M059J (cell line): ENCODE measurements around the gene SUPT3H. TPM values are rescaled to one million over a fixed set of nuclear protein-coding genes. Genes with fewer than 3 reads are reported as not detected.

Experiments
- DNase-seq: peaks from one replicate; pipeline ENCODE4 v3.0.0-alpha.2; 2012; ENCODE audit warnings: low read depth
- total RNA-seq: library from RNA; depleted of rRNA; stranded (reverse); fragments of >200 nt; shearing (Covaris generic); gene quantifications from 2 replicates; pipeline ENCODE4 v1.2.3, GENCODE V29; 2014

The SUPT3H gene
- total RNA-seq, 1 experiment from 2014 or later: 4.5 TPM

DNA sequence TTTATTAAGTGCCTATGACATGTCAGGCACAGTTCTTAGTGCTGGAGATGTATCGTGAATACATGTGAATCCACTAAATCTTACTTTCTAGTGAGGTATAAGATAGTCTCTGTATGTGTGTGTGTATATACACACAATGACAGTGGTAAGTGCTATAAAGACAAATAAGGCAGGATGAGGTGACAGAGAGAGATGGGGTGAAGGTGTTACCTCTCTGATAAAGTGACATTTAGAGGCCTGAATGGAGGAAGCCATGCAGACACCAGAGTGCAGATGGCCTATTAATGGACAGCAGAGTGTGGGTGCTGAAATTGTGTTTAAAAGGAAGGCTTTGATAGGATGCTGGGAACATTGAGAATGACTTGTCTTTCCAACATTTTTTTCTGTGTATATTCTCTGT is 535.9 kb downstream of the SUPT3H start:
- no peak for DNase-seq

DNA sequence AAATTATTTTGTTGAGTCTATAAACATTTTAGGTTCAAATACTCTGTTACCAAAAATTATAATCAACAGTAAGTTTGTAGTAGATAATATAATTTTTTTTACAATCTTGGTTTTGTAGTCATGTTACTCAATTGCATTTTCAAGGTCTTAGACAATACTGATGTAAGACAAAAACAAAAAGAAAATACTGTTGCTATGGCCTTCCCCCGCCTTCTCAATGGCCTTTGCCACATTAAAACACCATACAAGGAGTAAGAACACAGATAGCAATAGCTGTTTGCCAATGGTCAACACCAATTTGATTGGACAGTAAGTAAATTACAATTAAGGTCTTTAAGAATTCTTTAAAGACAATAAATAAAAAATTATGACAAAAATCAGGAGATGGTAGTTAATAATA is 540.0 kb downstream of the SUPT3H start:
- no peak for DNase-seq

DNA sequence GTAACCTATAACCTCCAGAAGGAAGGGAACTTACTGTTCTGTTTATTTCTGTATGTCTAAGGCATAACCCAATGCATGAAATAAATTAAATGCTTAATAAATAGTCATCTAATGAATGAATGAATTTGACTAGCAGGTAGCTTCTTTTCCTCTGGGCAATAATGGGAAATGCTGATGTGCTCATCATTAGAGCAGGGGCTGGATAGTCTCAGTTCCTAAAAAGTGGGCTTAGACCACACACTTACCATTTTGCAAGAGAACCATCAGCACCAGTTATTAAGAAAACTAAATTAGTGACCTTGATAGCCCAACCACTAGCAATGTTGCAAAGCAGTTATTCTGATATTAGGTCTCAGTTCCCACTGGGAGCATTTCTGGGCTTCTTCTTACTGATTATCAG is 540.5 kb downstream of the SUPT3H start:
- DNase-seq: no peak

GRCh38 chr6:44833248-44833647 is 544.5 kb downstream of the SUPT3H start:
- DNase-seq: no peak

DNA sequence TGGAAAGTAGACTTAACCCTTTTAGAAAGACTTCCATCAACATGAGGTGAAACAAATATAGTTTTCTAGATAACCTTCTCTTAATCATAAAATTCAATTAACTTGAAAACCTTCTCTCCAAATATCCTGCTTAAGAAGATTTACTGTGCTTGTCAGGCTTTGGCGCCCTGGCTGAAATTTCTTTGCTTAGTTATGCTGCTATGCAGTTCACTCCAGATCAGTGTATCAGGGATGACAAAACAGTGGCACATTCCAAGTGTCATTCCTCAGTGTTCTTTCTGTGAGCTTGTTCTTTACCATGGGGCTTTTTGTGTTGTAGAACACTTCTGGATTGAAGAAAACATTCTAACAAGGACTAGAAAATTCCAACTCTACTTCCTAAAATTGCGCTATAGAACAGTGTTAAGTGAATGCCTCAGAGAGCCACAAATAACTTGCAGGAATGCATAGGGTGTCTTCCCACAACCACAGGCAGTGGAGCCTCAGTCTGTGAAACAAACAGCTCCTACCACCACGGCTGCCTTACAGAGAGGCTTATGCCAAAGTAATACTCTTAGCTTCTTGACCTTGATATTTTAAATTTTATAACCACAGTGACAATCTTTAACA is 546.6 kb downstream of the SUPT3H start:
- DNase-seq: peak; percentile 49

GRCh38 chr6:44829836-44830235 is 547.9 kb downstream of the SUPT3H start:
- DNase-seq: no peak

GRCh38 chr6:44828780-44829179 is 549.0 kb downstream of the SUPT3H start:
- no peak for DNase-seq

DNA sequence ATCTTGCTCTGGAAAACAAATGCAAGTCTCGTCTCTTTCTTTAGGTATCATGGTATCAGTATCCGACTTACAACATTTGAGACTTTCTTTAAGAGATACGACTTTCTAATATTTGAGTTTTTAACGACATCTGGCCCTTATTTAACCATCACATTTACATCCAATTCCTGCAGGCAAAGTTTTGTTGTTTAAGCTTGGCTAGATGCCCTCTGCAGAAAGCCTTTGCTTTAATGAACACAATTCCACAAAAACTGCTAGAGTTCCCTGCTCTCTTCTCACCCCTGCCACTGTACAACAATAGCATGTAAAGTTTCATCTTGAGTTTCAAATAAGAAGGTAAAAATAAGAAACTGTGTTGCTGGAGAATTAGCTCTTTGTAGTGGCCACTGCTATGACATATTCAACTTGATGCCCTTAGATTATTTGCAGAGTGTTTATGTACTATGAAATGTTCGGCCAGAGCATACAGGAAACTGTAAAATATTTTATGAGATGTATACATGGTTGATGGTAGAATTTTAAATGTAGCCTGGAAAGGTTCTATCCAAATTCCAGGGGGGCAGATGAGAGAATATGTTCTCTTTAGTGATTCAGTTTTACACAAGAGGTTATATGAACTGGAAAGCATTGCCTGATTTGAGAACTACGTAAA is 551.6 kb downstream of the SUPT3H start:
- DNase-seq: no peak

DNA sequence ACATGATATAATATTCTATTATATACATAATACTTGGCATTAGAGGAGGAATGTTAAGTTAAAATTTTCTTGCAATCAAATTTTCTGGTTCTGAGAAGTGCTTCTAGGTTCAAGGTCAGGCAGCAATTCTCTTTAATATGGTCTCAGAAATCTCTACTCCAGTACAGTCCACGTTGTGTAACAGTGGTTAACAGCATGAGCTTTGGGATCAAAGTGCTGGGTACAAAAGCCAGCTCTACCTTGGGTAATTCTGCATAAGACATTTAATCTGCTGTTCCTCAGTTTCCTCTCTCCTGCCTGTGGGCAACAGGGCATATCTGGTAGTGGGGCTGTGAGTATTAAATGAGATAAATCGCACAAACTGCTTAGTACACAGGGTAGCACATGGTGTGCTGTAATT is 552.5 kb downstream of the SUPT3H start:
- no peak for DNase-seq

DNA sequence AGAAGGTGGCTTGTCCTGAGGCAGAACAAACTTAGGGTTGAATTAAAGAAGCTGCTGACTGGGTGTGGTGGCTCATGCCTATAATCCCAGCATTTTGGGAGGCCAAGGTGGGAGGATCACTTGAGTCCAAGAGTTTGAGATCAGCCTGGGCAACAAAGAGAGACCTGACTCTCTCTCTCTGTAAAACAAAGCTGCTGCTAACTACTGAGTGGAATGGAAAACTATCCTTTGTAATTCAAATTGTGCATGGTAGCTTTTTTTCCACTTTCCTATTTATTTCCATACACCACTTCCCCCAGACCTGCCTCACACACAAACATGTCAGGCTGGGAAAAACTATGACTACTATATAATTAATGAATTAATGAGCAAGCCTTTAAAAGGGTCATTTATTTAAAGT is 553.2 kb downstream of the SUPT3H start:
- no peak for DNase-seq

- DNase-seq: no peak
These were observed 557.0 kb downstream of the SUPT3H start for GRCh38 chr6:44820759-44821158.

- no peak for DNase-seq
These were observed 557.4 kb downstream of the SUPT3H start for GRCh38 chr6:44820321-44820720.

- no peak for DNase-seq
These were observed 566.3 kb downstream of the SUPT3H start for GRCh38 chr6:44811456-44811855.

DNA sequence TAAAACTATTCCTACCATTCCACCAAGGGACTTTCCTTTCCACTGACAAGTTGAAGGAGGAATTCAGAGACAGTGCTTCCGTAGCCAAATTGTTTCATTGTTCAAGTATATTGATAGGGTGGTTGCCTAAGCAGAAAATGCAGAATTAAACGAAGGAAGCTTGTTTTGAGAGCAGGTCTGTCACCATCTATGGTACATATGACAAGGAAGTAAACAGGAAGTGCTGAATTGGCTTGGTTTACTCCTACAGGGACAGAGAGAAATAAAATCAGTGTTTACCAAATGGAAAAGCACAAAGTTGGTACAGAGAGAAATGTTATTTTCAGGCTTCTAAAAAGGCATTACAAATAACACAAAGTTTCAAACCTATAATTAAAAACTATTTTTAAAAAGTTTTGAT is 568.5 kb downstream of the SUPT3H start:
- DNase-seq: no peak

DNA sequence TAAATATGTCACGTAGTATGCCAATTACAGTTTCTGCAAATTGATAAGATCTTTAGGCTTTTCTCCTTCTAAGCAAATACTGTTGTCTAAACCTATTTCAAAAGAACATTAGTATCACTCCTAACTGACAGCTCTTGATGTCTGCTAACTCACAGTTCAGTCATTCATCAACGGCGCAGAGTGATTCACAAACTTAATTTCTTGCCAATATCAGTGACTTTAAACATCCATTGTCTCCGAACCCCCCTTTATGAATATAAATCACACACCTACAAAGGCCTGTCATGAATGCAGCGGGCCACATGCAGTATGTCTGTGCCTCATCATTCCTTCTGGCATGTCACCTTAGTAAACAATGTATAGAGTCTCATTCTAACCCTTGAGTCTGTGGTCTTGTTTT is 569.6 kb downstream of the SUPT3H start:
- DNase-seq: no peak

DNA sequence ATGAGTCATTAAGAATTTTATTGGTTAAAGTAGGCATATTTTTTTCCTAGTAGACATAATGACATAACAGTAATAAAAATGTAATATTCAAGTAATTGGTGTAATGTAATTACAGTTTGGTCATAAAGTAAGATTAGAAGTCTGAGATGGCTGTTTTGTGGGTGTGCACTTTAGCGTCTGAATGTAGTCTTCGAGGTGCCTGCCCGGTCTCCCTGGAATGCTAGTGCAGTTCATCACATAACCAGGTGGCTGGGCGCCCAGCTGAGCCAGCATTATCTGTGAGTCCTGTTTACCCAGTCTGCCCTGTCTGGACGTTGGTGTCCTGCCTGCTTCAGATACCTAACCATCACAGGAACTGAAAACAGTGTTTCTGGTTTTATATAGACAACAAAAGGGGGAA is 571.1 kb downstream of the SUPT3H start:
- DNase-seq: peak; percentile 55

DNA sequence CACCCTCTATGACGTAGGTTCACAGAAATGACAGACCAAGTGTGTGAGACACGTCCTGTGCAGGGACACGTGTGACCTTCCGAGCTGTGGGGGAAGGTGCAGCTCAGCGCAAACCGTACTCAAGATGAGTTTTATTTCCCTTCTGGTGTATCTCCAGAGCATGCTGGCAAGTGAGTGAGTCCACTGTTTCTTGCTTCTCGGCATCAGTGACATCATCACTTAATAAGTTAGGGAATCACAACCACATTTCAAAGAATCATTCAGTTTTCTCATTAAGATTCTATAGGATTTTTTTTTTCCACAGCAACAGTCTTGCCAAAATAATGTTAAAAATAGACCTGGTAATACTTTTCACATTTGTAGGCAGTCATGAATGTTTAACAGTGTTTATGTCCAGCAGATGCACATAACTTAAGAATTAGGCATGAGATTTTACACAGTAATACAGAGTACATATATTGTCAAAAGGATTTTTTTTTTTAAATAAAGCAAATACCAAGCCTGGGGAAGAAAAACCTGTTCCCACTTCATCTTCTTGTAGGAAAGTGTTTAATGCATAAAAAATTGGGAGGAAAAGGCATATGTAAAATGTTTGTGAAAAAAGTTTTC is 572.4 kb downstream of the SUPT3H start:
- no peak for DNase-seq

- no peak for DNase-seq
These were observed 573.1 kb downstream of the SUPT3H start for GRCh38 chr6:44804546-44805159.

DNA sequence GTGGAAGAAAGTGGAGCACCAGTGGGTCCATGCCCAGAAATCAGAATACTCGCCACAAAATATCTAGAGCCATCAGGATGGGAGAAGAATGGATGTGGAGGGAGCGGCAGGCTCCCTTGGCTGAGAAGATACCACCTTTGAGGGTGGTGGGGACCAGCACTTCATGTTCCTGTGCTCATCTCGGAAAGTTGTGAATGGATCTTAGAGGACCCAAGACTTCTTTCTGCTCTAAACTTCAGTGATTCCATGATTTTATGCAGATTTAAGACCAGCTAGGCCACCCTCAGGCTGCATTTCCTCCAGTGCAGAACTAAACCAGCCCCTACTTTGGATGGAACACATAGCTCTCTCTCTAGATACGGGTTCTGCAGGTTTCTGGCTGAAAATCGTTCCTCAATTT is 573.7 kb downstream of the SUPT3H start:
- no peak for DNase-seq

DNA sequence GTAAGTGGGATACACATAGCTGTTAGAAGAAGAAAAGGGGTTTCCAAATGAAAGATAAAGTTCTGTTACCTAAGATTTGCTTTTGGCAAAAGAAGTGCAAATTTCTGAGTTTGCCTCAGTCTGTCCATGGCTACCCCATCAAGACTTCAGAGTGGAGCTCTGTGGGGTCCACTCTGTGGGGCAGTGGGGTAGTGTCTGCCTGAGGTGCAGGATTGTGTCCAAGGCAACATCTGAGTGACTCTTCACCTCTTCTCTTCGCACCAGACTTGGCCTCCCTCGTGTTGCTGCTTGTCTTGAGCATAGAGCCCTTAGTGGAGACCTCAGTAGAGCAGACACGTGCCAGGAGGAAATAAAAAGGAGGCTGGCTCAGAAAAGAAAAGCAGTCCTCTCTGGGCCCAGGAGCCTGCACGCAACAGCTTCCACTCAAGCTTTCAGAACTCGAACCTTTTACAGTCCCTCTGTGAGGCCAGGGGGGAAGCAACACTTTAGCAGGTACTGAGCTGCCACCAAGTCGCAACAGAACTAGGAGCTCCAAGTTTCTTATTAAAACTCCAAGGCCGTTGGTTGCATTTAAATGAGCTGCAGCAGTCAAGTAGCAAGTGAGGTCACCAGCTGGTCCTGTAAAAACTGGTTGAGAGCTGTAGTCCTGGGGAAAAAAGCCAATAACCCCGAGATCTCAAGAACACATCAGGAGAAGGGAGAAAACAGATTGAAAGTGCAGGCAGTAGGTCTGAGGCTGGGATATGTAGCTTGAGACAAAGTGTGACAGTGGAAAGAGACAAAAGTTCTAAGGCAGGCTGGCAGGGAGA is 576.7 kb downstream of the SUPT3H start:
- no peak for DNase-seq

- DNase-seq: peak; percentile 39
These were observed 577.5 kb downstream of the SUPT3H start for GRCh38 chr6:44800171-44800783.

DNA sequence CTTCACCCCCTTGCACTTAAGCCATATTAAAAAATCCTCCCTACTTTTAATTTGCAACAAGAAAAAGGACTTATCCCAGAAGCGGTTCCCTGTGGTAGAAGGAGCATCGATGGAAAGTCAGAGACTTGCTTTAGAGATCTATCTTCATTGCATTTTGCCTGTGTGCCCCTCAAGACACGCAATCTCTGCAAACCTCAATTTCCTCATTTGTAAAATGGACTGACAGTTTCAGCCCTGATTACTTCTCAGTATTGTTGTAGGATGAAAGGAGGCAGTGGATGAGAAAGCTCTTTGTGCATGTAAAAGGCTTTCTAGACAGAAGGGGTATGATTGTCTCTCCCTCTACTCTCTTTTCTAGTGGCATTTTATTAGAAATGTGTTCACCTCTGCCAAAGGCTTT is 580.0 kb downstream of the SUPT3H start:
- DNase-seq: no peak
